HG03196 (cell line): ENCODE data around the gene BZW2.
"Not testable (repeated sequence)": the region's sequence is repeated elsewhere in the genome, so short reads cannot be mapped to it uniquely, and the experiment has no call there.

Experiments
- ATAC-seq: cut with Tn5 transposase; IDR thresholded peaks from one replicate; pipeline ENCODE4 v1.9.1; 2021; ENCODE audit not compliant: unreplicated experiment

The BZW2 gene

DNA sequence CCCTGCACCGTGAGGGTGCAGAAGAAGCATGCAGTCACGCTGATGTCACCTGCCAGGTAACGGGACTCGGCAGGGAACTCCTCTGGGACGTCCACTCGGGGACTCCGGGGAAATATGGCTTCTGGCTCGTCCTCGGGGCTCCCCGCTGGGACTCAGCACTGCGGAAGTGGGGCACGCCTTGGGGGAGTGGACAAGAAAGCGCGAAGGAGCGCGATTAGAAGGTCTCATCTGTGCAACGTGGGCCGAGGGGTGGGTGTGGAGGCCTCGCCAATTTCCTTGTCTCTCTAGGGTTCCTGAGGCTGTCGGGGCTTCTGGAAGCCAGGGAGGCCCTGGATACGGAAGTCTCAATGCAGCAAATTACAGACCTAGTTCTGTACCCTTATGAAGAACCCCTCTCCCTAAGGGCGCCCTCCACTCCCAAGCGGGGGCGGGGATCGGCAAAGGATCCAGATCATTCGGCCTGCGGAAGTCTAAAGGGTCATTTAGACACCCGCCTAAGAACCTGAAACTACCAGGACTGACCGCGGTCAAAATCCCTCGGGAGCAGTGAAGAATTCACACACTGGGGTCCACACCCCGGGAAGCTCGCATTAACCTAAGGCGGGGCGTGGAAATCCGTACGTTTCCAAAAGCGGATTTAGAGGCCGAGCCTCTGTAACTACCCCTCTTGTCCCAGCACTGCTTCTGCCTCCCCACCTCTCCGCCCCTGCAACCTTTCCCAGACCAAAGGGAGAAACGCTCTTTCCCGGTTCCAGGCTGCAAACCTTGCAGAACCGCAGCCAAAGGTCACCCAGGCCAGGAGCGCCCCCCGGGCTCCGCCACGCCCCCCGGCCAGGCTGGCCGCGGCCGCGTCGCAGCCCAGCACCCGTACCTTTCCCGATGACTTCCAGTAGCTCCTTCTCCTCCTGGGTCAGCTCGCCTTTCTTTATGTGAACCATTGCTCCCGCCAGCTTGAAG lies 1.1 kb upstream of the BZW2 start:
- peak; percentile 3 for ATAC-seq

DNA sequence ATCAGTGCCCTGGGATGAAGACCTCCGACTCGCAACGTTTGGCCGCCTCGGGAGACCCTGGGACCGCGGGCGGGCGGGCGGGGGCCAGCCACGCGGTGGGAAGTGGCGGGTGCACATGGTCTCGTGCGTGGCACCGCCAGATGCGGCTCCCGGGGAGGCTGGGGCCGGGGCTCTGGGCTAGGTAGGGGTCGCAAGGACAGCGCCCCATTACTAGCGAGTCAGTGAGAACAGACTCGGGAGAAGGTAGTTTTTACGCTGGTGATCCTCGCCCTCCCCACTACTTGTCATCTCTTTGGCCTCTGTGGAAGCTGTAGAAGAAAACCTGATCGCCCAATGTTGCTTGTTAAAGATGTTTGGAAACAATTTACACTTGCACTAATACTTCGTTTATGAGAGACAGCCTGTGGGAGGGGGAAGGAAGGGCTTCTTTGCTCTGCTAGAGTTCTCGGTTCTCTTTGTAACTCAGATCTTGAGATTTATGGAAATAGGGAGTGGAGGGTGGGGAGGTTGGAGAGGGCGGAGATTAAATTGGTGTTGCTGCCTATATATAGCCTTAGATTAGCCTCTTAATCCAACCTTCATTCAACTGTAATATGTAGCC lies 591 bp downstream of the BZW2 start:
- no peak for ATAC-seq

DNA sequence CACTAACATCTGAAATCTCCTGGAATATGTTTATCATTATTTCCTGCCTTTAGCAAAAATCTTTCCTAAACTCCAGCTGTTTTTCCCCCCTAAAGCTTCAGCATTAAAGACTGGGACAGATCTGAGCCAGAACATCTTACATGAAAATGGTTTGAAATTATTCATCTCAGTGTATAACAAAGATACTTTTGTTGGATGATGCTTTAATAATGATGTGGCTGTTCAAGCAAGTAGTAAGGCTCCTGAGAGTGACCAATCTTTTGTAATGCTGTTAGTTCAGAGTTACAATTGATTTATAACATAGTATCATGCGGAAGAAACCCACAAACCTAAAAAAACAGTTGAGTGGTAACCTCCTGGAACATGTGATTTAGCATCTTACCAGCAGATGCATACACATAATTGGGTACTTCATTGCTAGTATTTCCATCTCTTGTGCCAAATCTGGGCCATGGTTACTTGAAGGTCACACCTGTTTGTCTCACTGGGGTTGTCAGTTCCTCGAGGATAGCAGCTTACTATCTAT lies 1.5 kb downstream of the BZW2 start:
- no peak for ATAC-seq

DNA sequence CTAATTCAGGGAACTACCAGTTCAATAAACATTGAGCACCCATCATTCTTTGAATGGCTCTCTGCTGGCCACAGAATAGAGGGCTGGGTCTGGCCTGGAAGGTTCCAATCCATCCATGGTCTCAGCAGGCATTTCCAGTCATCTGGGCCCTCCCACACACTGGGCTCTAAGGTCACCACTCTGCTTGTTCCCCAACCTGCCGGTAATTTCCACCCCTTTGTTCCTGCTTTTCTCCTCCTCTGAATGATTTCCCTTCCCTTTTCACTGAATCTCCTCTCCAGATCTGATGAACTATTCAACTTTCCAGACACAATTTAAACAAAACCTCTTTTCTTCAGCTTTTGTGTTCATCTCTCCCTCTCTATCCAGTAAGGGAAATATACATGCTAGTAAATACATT lies 2.6 kb downstream of the BZW2 start:
- no peak for ATAC-seq

DNA sequence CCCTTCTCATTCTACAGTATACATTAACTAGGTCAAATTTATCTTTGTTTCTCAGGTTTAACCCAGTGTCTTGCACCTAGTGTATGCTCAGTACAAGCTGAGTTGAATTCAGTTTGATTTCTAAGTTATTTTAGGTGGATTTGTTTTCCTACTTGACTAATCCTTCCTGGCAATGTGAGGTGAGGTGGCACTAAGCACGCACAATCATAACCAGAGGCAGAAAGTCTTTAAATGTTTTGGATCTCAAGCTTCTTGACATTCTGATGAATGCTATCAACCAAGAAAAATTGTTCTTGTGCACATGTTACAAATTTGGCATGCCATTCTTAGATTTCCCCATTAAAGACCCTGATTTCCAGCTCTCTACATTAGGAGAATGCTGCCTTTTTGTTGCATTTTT lies 3.2 kb downstream of the BZW2 start:
- no peak for ATAC-seq

DNA sequence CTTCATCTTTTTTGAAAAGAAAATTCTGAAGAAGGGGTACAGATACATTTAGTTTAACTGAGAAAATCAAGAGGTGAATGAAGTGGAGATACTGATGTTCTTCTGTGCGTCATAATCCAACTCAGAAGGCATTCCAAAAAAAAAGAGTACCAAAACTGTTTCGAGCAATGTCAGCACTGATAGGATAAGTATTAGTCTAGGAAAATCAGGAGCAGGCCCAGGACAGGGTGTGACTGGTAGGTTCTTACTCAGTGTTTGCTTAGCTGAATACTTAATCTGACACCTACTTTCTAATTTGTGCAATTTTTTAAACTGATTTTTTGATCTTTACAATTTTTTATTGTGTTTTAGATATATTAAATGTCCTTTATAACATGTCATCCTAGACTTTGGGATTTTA lies 4.3 kb downstream of the BZW2 start:
- no peak for ATAC-seq

DNA sequence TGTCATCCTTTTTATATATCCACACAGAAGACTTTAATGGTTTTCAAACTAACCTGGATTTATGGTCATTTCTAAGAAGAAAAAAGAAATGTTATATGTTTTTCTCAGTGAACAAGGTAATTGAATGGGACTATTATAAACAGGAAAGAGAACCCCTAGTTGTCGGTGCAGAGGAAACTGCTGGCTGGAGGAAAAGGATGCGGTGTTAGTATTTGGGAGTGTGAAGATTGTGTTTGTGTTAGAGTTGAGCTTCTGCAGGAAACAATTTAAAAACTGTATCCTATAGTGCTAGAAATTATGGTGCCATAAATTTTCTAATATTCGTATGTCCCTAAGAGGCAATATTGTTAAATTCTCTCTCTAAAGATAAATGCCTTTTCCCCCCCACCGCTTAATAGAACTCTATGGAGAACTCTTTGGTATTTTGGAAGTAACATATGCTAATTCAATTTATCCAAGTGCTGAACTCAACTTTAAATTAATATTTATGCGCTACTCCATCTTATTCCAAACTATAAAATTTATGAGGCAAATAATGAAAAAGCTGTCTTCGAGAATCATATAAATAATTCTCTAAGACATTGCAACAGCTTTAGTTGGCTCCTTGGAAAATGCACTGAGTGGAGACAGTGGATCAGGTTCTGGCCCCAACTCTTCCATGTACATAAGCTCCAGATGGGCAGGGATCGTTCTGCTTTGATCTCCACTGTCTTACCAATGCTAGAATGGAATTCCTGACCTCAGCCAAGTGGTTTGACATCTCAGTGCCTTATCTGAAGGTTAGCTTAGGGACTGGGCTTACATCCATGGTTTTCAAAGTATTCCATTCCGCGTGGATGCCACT lies 5.6 kb downstream of the BZW2 start:
- no peak for ATAC-seq

DNA sequence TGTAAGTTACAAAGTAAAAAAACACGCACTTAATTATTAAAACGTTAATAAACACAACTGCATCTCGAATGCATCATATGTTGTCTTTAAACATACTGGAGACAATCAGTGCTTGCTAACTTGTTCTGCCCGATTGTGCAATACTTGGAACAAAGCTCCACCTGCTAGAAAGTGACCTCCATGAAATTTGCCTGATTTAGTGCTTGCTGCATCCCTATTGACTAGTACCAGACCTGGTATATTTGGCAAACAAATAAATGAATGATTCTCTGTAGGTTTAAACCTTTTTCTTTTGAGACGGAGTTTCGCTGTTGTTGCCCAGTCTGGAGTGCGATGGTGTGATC lies 6.2 kb downstream of the BZW2 start:
- no peak for ATAC-seq

DNA sequence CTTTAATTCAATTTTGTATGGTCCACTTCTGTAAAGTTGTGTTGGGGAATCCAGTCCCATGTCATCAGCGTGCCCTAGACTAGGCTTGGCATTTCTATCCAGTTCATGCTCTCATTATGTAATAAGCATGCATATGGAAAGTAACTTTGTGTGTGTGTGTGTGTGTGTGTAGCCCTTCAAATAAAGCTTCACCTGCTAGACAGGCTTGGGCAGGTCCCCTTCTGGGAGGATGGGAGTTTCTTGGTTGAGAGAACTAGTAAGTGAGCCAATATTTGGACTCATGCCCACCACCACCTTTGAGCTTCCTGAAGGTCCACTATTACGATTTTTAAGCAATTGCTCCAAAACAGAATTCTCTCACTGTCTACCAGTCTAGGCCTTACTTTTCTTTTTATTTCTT lies 6.9 kb downstream of the BZW2 start:
- ATAC-seq, result no peak

DNA sequence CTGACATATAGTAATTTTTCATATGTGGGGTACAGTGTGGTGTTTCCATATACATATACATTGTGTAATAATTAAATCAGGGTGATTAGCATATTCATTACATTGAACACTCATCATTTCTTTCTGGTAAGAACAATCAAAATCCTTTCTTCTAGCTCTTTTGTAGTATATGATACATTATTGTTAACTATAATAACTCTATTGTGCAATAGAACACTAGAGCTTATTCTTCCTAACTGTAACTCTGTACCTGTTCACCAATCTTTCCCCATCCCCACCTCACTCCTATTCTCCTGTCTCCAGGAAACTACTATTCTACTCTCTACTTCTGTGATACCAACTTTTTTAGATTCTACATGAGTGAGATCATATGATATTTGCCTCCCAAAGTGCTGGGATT lies 9.4 kb downstream of the BZW2 start:
- ATAC-seq, result no peak

DNA sequence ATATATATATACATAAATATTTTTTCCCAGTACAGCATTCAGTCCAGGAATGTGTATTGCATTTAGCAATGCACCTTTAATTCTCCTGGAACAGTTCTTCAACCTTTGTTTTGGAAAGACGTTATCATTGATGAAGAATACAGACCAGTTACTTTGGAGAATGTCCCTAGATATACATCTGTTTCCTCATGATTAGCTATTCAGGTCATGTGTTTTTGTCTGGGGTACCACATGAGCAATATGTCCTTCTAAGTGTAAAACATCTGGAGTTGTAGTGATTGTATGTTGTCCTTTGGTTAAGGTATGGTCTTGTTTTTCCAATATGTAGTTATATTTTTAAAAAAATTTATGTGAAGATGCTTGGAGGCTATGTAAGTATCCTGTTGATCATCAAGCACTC lies 10.2 kb downstream of the BZW2 start:
- no peak for ATAC-seq

DNA sequence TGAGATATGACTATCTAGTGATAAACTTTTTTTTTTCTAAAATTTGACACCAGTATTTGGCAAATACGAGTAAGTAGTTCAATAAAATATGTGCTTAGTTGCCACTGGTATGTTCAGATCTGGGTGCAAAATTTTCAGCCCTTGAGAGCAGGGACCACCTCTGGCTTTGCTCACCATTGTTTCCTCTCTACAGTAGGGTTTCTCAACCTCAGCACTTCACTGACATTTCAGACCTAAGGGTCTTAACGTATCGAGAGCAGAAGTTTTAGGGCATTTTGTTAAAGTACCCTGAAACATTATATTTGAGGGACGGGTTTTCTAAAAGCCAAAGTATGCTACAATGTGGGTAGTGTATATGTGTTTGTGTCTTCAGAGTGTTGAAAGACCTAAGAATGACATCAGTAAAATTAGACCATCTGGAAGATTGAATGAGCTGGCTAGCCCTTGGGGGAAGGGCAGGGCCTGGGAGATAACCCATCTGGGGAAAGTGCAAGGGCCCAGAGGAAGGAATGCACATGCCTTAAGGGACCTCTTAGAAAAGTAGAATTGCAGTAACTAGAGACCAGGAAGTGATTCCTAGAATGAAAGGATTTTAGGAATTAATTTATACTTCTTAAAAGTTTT lies 11.8 kb downstream of the BZW2 start:
- ATAC-seq, result no peak

DNA sequence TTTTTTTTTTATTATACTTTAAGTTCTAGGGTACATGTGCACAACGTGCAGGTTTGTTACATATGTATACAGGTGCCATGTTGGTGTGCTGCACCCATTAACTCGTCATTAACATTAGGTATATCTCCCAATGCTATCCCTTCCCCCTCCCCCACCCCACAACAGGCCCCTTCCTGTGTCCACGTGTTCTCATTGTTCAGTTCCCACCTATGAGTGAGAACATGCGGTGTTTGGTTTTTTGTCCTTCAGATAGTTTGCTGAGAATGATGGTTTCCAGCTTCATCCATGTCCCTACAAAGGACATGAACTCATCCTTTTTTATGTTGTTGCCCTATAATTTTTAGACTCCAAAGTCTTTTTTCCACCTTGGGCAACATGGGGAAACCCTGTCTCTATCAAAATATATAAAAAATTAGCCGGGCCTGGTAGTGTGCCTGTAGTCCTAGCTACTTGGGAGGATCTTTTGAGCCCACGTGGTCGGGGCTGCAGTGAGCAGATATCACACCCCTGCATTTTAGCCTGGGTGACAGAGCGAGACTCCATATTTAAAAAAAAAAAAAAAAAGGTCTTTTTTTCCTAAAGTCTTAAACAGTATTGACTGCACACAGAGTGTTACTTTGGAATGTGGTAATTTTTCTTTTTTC lies 14.0 kb downstream of the BZW2 start:
- not testable (repeated sequence) for ATAC-seq

DNA sequence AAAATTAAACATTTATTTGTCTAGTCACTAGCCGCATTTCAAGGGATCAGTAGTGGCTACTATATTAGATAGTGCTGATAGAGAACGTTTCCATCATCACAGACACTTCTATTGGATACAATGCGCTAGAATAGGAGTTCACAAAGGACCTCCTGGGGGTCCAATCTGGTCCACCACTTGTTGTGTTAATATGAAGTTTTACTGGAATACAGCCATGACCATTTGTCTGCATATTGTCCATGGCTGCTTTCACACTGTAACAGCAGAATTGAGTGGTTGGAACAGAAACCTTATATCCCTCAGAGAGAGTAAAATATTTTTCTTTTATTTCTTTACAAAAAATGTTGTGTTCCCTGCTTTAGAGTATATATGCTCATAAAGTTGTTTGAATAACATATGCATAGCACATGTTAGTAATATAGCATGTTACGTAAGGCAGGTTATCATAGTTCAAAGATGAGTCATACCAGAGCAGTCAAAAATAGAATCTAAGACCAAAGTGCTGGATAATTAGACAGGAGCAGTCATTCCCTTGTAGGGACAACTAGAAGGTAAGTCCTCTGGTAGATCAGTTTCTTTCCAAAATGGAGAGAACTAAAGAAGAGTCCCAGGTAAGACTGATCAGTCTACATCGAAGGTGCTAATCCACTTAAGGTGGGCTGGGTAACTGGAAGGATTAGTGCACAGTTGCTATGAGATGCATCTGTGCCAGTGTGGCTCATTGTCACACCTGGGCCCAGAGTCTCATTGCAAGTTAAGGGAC lies 14.9 kb downstream of the BZW2 start:
- ATAC-seq, result no peak

DNA sequence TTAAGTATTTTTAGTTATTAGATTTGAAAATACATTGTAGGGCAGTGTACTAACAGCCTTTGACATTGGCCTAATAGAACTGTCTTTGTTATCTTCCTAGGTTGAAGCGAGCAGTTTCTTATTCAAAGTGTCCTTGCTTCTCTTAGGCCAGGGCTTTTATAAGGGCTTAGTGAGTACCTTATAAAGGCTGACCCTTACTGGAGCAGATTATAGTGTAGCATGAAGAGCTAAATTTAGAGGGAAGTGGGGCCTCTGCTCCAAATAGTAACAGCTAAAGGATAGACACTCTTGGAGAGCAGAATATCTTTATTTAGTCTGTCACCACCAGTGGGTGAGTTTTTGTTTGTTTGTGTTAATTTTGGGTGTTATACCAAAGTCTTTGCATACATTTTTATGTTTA lies 15.9 kb downstream of the BZW2 start:
- ATAC-seq, result no peak

DNA sequence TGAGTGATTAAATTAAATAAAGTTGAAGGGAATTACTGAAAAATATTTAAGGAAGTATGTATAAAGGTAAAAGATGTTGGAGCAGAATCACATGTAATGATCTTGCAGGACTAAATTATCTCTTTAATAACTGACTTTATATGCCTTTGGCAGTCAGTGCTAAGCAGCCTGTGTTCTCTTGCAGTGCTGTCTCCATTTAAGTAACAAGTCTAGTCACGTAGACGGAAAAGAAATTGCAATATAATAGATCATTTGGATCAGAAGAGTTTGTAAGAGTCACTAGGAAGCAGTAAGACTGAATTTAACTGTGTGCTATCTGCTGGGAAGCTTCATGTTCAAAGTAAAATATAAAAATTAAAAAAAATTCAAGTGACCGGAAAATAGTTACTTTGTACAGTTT lies 21.4 kb downstream of the BZW2 start:
- no peak for ATAC-seq

DNA sequence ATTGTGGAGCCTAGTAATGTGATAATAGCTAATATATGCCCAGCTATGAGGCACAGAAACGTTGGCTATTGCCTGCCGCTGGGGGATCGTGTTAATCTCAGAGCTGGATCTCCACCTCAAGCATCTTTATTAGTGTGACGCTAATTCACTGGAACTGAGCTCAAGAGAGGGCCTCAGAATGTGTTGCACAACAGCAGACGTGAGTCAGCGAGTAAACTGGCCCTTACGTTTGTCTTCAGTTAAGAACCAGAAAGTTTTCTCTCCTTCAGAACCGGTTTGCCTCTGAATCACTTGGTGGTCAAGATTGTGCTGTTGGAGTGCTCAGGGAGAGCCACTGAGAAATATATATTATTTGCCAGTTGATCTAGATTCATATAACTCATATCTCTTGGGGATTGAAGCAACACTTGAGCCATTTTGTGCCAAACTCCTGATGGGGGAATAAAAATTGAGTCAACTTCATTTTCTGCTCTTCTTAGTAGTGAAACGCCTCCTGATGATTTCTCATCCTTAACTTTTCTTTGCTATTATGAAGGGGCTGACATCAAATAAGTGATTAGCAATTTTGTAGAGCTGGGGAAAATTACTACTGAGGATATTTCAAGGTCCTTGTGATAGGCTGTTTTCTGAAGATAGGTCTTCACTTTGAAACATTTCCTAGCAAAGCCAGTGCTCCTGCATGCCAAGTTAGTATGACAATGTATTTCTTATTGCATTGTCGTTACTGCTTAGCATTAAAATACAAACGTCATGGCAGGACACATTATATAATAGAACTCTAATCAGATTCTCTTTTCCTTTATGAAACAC lies 22.3 kb downstream of the BZW2 start:
- no peak for ATAC-seq

DNA sequence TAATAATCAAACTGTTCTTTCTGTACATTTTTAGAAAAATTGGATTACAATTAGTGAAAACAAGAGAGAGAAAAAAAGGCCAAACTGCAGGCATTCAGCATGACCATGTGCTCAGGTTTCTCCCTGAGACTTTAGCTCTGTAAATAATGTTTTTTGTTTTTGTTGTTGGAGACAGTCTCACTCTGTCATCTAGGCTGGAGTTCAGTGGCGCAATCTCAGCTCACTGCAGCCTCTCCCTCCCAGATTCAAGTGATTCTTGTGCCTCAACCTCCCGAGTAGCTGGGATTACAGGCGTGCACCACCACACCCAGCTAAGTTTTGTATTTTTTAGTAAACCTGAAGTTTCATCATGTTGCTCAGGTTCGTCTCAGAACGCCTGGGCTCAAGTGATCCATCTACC lies 23.0 kb downstream of the BZW2 start:
- ATAC-seq, result no peak

DNA sequence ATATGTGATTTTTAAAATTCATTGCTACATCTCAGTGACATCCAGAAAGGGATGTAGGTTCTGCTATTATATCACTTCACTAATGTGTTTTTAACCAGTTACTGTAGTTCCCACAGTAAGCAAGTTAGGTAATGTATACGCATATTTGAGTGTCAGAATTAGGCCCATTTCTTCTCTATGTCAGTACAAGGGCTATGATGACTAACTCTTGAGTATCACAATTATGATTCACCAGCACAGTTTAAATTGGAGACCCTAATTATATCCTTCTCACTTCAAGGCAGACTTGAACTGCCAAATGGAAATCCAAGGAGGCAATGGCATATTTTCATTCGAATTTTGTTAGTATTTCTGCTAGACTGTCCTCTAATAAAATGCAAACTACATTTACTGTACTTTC lies 23.6 kb downstream of the BZW2 start:
- ATAC-seq, result no peak
